Fibroblast of skin of left biceps (primary cell): Measurements from ENCODE around the gene GBE1.

Experiments used
- DNase-seq, 2 experiments: peaks; one replicate each; pipeline ENCODE4 v3.0.0-alpha.2; 2013; ENCODE audit warnings: low read depth in 2 of 2

GBE1 gene

GRCh38 chr3:81699536-81700320 is 61.7 kb downstream of the GBE1 start:
- DNase-seq = no peak

- DNase-seq = no peak
These were observed 65.4 kb downstream of the GBE1 start for GRCh38 chr3:81696090-81696489.

- no peak for DNase-seq
These were observed 66.1 kb downstream of the GBE1 start for GRCh38 chr3:81695302-81695701.

GRCh38 chr3:81694662-81695061 is 66.8 kb downstream of the GBE1 start:
- no peak for DNase-seq

- DNase-seq = no peak
These were observed 68.7 kb downstream of the GBE1 start for GRCh38 chr3:81692766-81693165.

- DNase-seq = no peak
These were observed 71.8 kb downstream of the GBE1 start for GRCh38 chr3:81689617-81690016.

GRCh38 chr3:81684751-81685395 is 76.6 kb downstream of the GBE1 start:
- DNase-seq = no peak

GRCh38 chr3:81676706-81677456 is 84.6 kb downstream of the GBE1 start:
- DNase-seq = no peak

- DNase-seq = no peak
These were observed 86.8 kb downstream of the GBE1 start for GRCh38 chr3:81674690-81675089.

GRCh38 chr3:81668283-81668682 is 93.2 kb downstream of the GBE1 start:
- no peak for DNase-seq

- DNase-seq = no peak
These were observed 94.8 kb downstream of the GBE1 start for GRCh38 chr3:81666502-81667121.

- no peak for DNase-seq
These were observed 98.3 kb downstream of the GBE1 start for GRCh38 chr3:81663114-81663513.

- no peak for DNase-seq
These were observed 101.4 kb downstream of the GBE1 start for GRCh38 chr3:81660036-81660435.

GRCh38 chr3:81658322-81658997 is 103.0 kb downstream of the GBE1 start:
- DNase-seq = no peak

GRCh38 chr3:81651139-81651538 is 110.3 kb downstream of the GBE1 start:
- DNase-seq = no peak

- DNase-seq = no peak
These were observed 111.3 kb downstream of the GBE1 start for GRCh38 chr3:81650187-81650586.

GRCh38 chr3:81645248-81645647 is 116.2 kb downstream of the GBE1 start:
- DNase-seq = no peak

- no peak for DNase-seq
These were observed 117.7 kb downstream of the GBE1 start for GRCh38 chr3:81643721-81644120.

GRCh38 chr3:81638480-81638879 is 123.0 kb downstream of the GBE1 start:
- DNase-seq = no peak

GRCh38 chr3:81632659-81633058 is 128.8 kb downstream of the GBE1 start:
- DNase-seq = no peak

GRCh38 chr3:81624756-81625155 is 136.7 kb downstream of the GBE1 start:
- DNase-seq = no peak

- DNase-seq = no peak
These were observed 139.1 kb downstream of the GBE1 start for GRCh38 chr3:81622395-81622794.
